Stimulated activated CD8-positive, alpha-beta memory T cell treated with anti-CD3 and anti-CD28 coated beads, Interleukin-4, amount 100 ng/mL, for 1 hour (primary cell): Measurements from ENCODE around the gene HYAL2.

ENCODE experiments used
- DNase-seq, 2 donors: peaks; one replicate each; pipeline ENCODE4 v3.0.0-alpha.2; 2020; ENCODE audit warnings: low read depth in 2 of 2, low spot score in 1 of 2

The HYAL2 gene

GRCh38 chr3:50322386-50323091 is at the start of gene HYAL2:
TSS of gene HYAL2 (minus strand) at chr3:50322745. CDS start at chr3:50320489, 2,256 bp downstream.
- no peak for DNase-seq

- DNase-seq, result no peak
These were observed 48.7 kb upstream of the HYAL2 start for GRCh38 chr3:50371133-50371685.

- DNase-seq, result no peak
These were observed 48.0 kb upstream of the HYAL2 start for GRCh38 chr3:50370594-50370993.

GRCh38 chr3:50369012-50369670 is 46.6 kb upstream of the HYAL2 start:
- DNase-seq, result no peak

GRCh38 chr3:50365842-50366220 is 43.3 kb upstream of the HYAL2 start:
- DNase-seq, result no peak

- DNase-seq, result peak; percentile 80 to 88
These were observed 42.7 kb upstream of the HYAL2 start for GRCh38 chr3:50365080-50365841.

GRCh38 chr3:50364573-50365079 is 42.1 kb upstream of the HYAL2 start:
- DNase-seq, result no peak

- DNase-seq, result no peak
These were observed 37.2 kb upstream of the HYAL2 start for GRCh38 chr3:50359760-50360110.

GRCh38 chr3:50358911-50359759 is 36.6 kb upstream of the HYAL2 start, which contains the start of gene TMEM115:
TSS of gene TMEM115 (minus strand) at chr3:50359521. CDS start at chr3:50359063, 458 bp downstream.
- DNase-seq, result peak; percentile 80 to 90

- no peak for DNase-seq
These were observed 35.9 kb upstream of the HYAL2 start for GRCh38 chr3:50358355-50358910.

GRCh38 chr3:50357481-50357880 is 34.9 kb upstream of the HYAL2 start:
- DNase-seq, result no peak

GRCh38 chr3:50356553-50356952 is 34.0 kb upstream of the HYAL2 start:
- DNase-seq, result no peak

- DNase-seq, result no peak
These were observed 33.4 kb upstream of the HYAL2 start for GRCh38 chr3:50355829-50356552.

GRCh38 chr3:50354850-50355249 is 32.3 kb upstream of the HYAL2 start:
- no peak for DNase-seq

GRCh38 chr3:50354186-50354764 is 31.7 kb upstream of the HYAL2 start:
- DNase-seq, result no peak

- DNase-seq, result no peak
These were observed 30.9 kb upstream of the HYAL2 start for GRCh38 chr3:50353245-50354004.

GRCh38 chr3:50352781-50353180 is 30.2 kb upstream of the HYAL2 start:
- no peak for DNase-seq

GRCh38 chr3:50351323-50351697 is 28.8 kb upstream of the HYAL2 start:
- no peak for DNase-seq
